Fibroblast of mammary gland (primary cell): ENCODE data around the gene PDX1.

Source experiments
- DNase-seq: peaks from one replicate; pipeline ENCODE4 v3.0.0-alpha.2; 2010; ENCODE audit warnings: low read depth
- H3K4me3 ChIP-seq: 2 replicates; pipeline ENCODE4 v1.5.1; 2011; ENCODE audit warnings: low read depth, mild to moderate bottlenecking, low read length, moderate library complexity; ENCODE audit not compliant: control insufficient read depth
- CTCF ChIP-seq: conservative IDR thresholded peaks from 2 replicates; pipeline ENCODE4 v1.5.1; 2011; ENCODE audit warnings: low read depth, low read length, inconsistent platforms; ENCODE audit not compliant: control insufficient read depth, insufficient read depth

Gene PDX1

GRCh38 chr13:27919934-27920676 lies at the start of gene PDX1:
PDX1 (plus strand) TSS chr13:27920000; CDS start chr13:27920139, 139 bp downstream.
- TF ChIP-seq CTCF = no peak
- DNase-seq = no peak
- H3K4me3 ChIP-seq = no peak within 1 kb of the TSS

GRCh38 chr13:27878274-27878673 lies 41.5 kb upstream of the PDX1 start:
- TF ChIP-seq CTCF = no peak
- no peak for DNase-seq
- H3K4me3 ChIP-seq = no peak overlapping the region

GRCh38 chr13:27889471-27889870 lies 30.3 kb upstream of the PDX1 start:
- no peak overlapping the region for H3K4me3 ChIP-seq
- TF ChIP-seq CTCF = no peak
- no peak for DNase-seq

- TF ChIP-seq CTCF = no peak
- H3K4me3 ChIP-seq = no peak overlapping the region
- DNase-seq = no peak
These were observed 23.1 kb upstream of the PDX1 start for GRCh38 chr13:27896726-27897125.

- DNase-seq = no peak
- TF ChIP-seq CTCF = no peak
- H3K4me3 ChIP-seq = no peak overlapping the region
These were observed 15.1 kb upstream of the PDX1 start for GRCh38 chr13:27904719-27905118.

- TF ChIP-seq CTCF = no peak
- H3K4me3 ChIP-seq = no peak overlapping the region
- no peak for DNase-seq
These were observed 14.2 kb upstream of the PDX1 start for GRCh38 chr13:27905650-27906049.

- H3K4me3 ChIP-seq = no peak overlapping the region
- DNase-seq = no peak
- TF ChIP-seq CTCF = no peak
These were observed 12.5 kb upstream of the PDX1 start for GRCh38 chr13:27907121-27907787.
